Activated T-helper 1 cell treated with anti-CD3 and anti-CD28 coated beads, Interleukin-2, amount 50 U/mL, for 16 hours (primary cell): ENCODE measurements around the gene CLIC5.
A peak's percentile ranks its signal among the peaks of the same experiment; 100 is the strongest.

Source experiments
- DNase-seq, 2 donors: peaks; one replicate each; pipeline ENCODE4 v3.0.0-alpha.2; 2020; ENCODE audit warnings: low read depth in 1 of 2, low spot score in 1 of 2

CLIC5 gene

DNA sequence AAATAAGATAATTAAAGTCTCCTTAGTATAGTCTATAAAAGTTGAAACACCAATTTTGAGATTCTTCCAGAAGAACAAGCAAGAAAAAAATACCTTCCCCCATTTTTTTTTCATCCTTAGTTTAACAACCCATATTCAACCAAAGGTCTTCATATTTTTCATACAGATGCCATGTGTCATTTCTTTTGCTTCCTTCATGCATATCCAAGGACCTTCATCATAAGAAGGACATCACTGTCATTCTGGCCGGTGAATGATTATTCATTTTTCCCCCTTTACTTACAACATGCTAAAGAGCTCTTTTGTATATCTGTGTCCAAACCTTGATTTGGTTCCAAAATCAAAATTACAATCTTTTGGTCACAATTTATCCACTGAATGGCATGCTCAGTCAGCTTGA is 21.3 kb upstream of the CLIC5 start:
- DNase-seq = no peak

- no peak for DNase-seq
These were observed 19.6 kb upstream of the CLIC5 start for GRCh38 chr6:46035242-46035641.

DNA sequence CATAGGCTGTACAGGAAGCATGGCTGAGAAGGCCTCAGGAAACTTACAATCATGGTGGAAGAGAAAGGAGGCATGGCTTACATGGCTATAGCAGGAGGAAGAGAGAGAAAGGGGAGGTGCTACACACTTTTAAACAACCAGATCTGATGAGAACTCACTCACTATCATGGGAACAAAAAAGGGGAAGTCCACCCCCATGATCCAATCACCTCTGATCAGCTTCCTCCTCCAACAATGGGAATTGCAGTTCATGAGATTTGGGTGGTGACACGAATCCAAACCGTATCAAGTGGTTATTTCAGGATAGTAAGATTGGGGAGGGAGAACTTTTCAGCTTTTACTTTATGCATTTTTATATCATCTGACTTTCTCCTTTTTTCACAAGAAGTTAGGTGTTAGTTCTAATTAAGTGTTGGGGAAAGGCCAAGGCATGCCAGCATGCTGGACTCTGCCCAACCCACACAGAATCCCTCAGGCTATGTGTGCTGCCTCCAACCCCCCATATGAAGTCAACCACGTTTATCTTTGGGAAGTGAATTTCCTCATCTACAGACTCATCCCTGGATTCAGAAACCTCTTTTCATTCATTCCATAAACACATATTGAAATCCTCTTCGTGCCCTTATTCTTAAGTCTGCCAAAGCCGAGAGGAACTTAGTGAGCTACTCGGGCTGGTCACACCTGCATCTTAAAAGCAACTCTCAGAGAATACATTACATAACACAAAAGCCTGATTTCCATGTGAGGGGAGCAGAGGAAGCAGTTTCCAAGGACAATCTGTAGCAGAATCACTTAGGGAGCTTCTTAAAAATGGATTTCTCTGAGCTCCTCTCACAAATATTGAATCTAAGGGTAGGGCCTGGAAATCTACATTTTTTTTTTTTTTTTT is 16.7 kb upstream of the CLIC5 start:
- DNase-seq = no peak

DNA sequence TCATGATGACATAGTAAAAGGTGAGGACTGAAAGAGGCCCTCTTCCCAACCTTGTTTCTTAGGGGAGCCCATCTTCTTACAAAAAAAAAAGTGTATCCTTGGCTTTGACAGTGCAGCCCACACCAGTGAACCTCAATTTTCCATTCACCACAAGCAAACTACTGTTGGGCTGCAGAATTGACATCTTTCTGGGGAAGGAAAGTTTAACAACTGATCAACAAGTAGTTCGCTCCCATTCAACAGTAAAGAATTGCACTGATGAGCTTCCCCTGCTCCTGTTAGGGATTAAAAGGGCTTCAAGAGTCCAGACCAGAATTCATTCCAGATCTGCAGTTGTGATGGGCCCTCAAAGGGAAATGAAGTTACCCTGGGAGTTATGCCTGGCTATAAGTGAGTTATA is 13.9 kb upstream of the CLIC5 start:
- no peak for DNase-seq

GRCh38 chr6:46026307-46026706 is 10.6 kb upstream of the CLIC5 start:
- DNase-seq = no peak

- DNase-seq = no peak
These were observed 9.9 kb upstream of the CLIC5 start for GRCh38 chr6:46025573-46025972.

DNA sequence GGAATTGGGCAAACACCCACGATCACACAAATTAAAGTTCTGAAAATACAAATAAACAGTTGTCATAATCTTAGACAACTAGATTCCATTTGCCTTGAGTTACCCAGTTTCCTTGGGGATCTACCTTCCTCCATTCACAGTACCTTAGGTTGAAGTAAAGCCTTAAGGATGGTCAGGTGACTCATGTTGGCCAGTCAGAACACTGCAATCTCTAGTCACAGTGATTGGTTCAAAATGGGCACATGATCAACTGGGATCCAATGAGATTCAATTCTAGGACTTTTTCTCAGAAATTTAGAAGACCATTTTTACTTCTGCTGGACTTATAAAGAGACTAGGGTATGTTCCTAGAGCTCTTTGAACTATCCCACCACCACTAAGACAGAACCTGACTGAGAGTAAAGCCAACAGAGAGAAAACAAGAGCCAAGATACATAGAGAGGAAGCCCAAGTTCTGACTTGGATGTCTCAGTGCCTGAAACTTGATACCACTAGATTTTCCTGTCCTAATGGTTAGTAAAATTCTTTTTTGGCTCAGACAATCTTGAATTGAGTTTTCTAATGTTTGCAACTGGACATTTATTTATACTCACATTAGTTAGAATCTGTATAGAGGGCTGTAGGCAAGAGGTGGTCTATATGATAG is 8.6 kb upstream of the CLIC5 start:
- no peak for DNase-seq

GRCh38 chr6:46023216-46023915 is 7.7 kb upstream of the CLIC5 start:
- no peak for DNase-seq

DNA sequence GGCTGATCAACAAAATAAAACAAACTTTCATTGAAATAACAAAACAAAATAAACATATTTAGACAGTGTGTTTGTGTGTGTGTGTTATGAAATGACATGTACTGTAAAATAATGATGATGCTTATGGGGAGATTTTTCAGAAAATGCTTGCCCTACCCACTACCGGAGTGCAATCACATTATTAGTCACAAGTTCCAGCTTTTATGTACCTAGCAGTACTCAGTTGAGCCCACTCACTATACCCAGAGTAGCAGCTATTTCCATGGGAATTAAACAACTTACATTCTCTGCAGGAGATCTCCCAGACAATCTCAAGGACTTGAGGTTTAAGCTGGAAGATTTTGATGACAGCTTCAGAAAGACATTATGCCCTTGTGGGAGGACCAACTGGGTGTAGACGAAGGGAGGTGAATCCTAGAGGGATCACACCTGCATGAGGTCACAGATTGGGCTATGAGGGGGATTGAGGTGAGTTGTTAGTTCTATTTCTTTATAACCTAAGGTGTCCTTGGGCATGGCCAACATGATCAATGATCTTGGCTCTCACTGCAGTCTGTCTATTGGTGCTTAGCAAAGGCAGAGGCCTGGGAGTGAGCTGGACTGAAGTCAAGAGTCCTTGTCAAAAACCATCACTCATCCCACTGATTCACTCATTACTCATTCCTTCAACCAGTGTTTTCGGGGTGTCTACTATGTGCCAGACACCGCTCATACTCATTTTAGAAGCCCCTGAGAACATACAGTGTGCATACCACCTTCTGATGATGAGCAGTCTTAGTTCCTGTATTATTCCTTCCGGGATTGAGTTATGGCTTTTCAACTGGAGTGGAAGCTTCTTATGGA is 6.7 kb upstream of the CLIC5 start:
- no peak for DNase-seq

DNA sequence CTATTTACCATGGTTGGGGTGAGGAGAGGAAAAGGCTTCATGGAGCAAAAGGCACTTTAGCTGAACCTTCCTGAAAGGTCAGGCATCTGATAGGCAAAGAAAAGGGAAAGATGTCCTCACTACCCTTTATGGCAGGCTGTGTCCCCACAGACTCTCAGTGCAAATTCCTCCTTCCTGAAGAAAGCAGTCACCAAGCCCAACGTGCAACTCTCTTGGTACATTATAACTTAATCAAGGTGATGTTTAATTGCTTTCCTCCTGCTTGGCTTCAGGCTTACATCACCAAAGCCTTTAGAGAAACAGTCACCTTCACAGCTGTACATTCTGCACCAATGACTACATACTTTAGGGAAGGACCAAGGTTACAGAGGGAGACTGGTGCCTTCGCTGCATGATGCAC is 2.1 kb upstream of the CLIC5 start:
- DNase-seq = no peak

- DNase-seq = no peak
These were observed 476 bp upstream of the CLIC5 start for GRCh38 chr6:46016063-46016608.

- peak in 1 of 2 donors; percentile 9 for DNase-seq
These were observed 1.0 kb downstream of the CLIC5 start for GRCh38 chr6:46014511-46015118.

GRCh38 chr6:46014046-46014445 is 1.6 kb downstream of the CLIC5 start:
- no peak for DNase-seq

DNA sequence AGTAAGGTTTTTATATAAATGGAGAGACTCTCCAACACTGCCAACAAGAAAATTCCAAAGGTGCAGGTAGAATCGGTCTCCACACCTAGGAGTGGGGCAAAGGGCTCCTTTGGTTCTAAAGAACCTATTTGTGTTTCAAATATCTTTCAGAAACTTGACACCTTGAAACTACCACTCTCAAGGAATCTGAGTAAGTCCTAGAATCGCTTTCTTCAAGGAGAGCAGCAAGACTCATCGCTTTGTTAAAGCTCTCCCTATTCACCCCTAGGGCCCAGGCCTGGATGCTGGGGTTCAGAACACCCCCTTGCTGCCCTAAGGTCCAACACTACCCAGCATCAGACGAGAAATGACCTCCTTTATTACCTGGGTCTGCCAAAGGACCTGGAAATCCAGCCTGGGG is 2.0 kb downstream of the CLIC5 start:
- DNase-seq = no peak

DNA sequence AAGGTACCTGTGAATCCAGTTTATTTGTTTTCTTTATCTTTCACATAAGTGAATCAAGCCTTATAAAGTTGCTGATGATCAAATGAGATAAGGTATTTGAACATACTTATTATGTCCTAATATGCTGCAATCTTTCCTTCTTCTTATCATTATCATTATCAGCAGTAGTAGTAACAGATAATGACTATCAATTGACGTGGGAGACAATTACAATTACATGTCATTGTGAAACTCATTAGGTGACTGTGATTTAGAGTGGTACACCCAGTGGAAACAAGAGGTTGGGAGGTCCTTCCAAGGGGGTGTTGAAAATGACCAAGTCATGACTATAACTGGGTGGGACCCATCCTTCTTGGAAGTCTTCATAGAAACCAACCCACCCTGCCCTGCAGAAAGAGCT is 2.8 kb downstream of the CLIC5 start:
- no peak for DNase-seq

DNA sequence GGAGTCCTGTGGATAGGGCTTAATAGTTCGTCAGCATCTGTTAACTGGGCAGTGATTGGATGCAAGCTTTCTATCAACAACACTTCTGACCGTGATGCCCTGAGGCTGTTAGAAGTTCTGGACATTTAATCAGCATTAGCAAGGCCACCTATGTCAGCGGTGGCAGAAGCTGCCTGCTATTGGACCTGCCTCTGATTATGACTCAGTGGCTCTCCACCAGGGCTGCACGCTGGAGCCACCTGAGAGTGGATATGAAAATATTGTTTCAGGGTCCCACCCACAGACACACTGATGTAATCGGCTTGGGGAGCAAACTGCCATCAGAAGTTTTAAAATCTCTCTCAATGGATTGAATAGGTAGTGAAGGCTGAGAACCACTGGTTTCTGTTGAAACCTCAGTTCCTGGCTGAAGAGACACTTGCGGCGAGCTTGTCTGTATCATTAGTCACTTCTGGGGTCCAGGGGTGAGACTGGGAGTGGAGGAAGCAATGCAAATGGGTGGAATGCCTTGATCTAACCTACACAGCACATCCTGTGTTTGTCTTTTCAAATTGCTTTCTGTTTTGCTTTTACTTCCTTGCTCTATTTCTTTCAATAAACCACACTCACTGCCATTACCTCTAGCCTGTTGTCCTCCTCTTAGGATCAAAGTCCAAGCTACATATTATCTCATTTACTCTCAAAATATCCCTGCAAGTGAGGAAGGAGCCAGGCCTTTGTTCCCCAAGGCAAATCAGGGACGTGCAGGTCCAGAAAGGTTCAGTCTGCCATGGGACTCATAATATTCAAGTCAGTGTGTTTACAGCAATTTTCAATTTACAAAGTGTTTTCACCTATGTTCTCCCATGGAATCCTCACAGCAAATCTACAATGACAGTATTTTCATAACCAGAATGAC is 4.2 kb downstream of the CLIC5 start:
- DNase-seq = peak; percentile 10 to 41

GRCh38 chr6:46010771-46011170 is 4.9 kb downstream of the CLIC5 start:
- no peak for DNase-seq

GRCh38 chr6:46010270-46010669 is 5.4 kb downstream of the CLIC5 start:
- DNase-seq = no peak

DNA sequence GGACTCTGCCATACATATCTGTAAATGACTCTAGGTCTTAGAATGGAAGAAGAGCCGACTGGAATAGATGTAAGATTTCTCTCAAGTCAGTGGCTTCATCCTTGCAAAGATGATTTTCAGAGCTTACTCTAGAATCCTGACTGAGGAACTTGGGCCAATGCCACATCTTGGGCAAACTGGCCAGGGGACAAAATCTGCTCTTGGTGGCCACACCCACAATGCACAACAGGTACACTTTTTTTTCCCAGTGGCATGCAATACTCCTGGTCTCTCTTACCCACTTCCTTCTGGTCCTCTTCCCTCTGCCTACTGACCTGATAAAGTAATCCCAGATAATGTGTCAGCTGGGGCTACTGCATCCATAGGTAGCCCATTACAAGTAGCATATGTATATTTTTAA is 13.4 kb downstream of the CLIC5 start:
- DNase-seq = no peak
